GM23248 (cell line): ENCODE results near the gene FHOD3.

Experiments used
- EZH2 ChIP-seq: fragments of 200-600 bp; sonication (generic); IDR thresholded peaks from 2 replicates; pipeline ENCODE4 v1.6.1; 2018; ENCODE audit warnings: antibody characterized with exemption, mild to moderate bottlenecking; ENCODE audit not compliant: insufficient read depth, poor library complexity, severe bottlenecking
- EZH2phosphoT487 ChIP-seq: fragments of 200-600 bp; sonication (generic); IDR thresholded peaks from 2 replicates; pipeline ENCODE4 v1.6.1; 2018; ENCODE audit warnings: antibody characterized with exemption, moderate library complexity, mild to moderate bottlenecking, low read depth; ENCODE audit not compliant: insufficient read depth

DNA sequence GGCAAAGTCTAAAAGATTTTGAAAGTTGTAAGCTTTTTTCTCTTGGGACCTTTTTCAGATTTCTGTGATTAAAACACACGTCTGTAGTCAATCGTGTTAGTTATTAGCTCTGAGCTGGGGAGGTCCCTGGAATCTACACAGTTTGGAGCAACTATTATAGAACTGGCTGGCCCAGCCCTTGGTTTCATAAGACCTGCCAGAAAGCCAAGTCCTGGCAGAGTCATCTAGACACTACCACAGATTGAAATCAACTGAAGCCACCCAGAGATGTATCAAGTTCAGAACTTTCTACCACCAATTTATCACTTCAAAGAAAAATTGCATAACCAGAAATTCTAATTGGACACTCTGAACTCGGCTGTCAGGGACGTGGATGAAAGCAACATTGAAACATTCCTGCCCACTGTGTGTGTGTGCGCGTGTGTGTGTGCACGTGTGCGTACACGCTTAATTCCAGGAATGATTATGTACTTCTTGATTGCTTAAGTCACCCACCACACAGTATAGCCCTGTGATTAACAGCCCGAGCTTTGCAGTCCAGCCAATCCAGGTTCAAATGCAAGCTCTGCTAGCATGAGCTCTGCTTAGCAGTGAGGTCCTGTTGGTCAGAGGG is 405.0 kb downstream of the FHOD3 start:
- TF ChIP-seq EZH2 = no peak
- TF ChIP-seq EZH2phosphoT487 = no peak
